Measurements from ENCODE around the gene ITIH5.
A peak's percentile ranks its signal among the peaks of the same experiment; 100 is the strongest.
"Not testable (repeated sequence)": the region's sequence is repeated elsewhere in the genome, so short reads cannot be mapped to it uniquely, and the experiment has no call there.

Gene ITIH5

DNA sequence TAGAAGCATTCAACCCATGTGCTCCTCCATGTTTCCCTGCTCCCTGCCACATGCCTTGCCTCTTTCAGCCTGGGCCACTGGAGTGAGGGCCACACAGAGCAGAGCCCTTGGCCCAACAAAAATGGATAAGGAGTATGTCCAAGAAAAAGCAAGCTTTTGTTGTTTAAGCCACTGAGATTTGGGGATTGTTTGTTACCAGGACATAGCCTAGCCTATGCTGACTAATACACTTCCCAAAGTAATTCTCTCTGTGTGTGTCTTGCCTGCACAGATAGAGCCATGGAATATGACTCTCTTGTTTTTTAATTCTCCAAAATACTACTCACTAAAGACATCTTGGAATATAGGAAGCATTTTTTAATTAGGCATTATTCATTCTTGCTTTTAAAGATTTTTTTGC, 22.8 kb upstream of the ITIH5 start:
- TF ChIP-seq ELF4 (IDR thresholded peaks at IDR 0.05) (no peak), NFRKB (IDR thresholded peaks at IDR 0.05) (no peak), FOXK2 (IDR thresholded peaks at IDR 0.05) (no peak), TARDBP (IDR thresholded peaks at IDR 0.05) (no peak), LEF1 (IDR thresholded peaks at IDR 0.05; ENCODE audit: borderline replicate concordance) (no peak), SUZ12 (IDR thresholded peaks at IDR 0.05) (no peak), CTBP1 (IDR thresholded peaks at IDR 0.05; ENCODE audit: borderline replicate concordance) (no peak), BHLHE40 (IDR thresholded peaks at IDR 0.05; ENCODE audit: borderline replicate concordance) (no peak), L3MBTL2 (conservative IDR thresholded peaks at IDR 0.05) (no peak), SP1 (IDR thresholded peaks at IDR 0.05) (no peak), ARNT (IDR thresholded peaks at IDR 0.05) (no peak), HDGF (IDR thresholded peaks at IDR 0.05; ENCODE audit: borderline replicate concordance) (no peak), FOXA1 (IDR thresholded peaks at IDR 0.05) (no peak), ZNF384 (IDR thresholded peaks at IDR 0.05) (no peak), FOXM1 (IDR thresholded peaks at IDR 0.05; ENCODE audit: borderline replicate concordance) (no peak)
- TF ChIP-seq, protein P1, sequence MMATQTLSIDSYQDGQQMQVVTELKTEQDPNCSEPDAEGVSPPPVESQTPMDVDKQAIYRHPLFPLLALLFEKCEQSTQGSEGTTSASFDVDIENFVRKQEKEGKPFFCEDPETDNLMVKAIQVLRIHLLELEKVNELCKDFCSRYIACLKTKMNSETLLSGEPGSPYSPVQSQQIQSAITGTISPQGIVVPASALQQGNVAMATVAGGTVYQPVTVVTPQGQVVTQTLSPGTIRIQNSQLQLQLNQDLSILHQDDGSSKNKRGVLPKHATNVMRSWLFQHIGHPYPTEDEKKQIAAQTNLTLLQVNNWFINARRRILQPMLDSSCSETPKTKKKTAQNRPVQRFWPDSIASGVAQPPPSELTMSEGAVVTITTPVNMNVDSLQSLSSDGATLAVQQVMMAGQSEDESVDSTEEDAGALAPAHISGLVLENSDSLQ (IDR thresholded peaks at IDR 0.05), result no peak
- CTCF ChIA-PET, result no interaction called here
- no peak for DNase-seq (ENCODE audit: extremely low spot score)
- POLR2A ChIA-PET, result no interaction called here

DNA sequence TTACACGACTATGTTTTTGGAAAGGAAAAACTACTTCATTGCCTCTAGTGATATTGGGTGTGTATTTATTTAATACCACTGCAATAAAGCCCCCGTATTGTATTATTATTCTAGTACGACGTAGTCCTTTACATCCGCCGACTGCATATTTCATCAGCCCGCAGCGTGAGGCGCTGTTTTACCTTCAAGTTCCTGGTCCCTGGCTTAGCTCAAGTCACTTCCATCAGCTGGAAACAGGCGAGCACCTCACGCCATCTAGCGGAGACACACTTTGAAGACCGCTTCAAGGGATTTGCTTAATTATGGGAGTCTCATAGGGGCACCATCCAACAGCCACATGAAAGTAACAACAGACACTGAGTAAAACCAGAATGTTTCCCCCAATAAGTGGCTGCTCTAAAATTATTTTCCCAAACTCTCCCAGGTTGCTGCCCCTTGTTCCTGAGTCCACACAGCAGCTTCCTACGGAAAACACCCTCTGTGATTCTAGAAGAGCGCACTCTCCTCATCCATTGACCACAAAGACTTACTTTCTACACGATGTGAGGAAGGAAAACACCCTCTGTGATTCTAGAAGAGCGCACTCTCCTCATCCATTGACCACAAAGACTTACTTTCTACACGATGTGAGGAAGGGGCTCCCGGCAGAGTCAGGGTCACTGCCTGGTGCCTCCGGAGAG, 20.6 kb upstream of the ITIH5 start:
- ChIA-PET CTCF (interaction anchor here (0.6 to 2.3 kb wide), 13 partner anchors 11 to 802 kb away, joined by 3 to 31 read pairs (median 5); partner anchors contain the start of genes ITIH2, ITIH5 and SFMBT2), POLR2A (no interaction called here)
- TF ChIP-seq SP1 (IDR thresholded peaks at IDR 0.05) (no peak), TARDBP (IDR thresholded peaks at IDR 0.05) (no peak), FOXA1 (IDR thresholded peaks at IDR 0.05) (no peak), ELF4 (IDR thresholded peaks at IDR 0.05) (no peak), ARNT (IDR thresholded peaks at IDR 0.05) (no peak), L3MBTL2 (conservative IDR thresholded peaks at IDR 0.05) (no peak)
- peak; percentile 85 for DNase-seq (ENCODE audit: extremely low spot score)

DNA sequence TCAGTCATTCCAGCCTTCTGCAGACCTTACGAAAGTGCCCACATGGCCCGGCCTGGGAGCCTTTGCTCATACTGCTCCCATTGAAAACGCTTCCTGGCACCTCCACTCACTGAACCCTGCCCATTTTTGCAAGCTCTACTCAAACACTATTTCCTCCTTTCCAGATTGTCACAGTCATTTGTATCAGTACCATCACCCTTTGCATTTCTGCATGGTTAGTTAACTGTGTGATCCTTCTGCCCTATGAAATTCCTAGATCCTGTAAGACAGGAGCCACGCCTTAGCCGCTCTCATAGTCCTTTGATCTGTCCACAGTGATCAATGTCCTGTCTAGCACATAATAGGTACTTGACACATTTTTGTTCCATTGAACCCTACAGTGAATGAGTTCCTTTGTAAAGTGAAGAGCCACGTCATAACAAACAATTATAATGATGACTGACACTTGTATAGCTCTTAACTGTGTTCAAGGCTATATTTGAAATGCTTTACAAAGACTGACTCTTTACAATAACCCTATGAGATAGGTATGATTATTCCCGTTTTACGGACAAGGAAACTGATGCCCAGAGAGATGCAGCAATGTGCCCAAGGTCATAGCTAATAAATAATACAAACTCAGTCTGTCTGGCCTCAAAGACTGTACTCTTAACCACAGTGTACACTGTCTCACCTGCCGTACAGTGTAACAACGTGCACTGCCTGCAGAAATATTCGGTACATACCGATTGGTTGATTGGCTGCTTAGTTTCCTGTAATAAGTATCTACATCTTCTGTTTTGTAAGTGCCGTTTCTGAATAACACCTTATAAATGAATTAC, 19.8 kb upstream of the ITIH5 start:
- ChIA-PET CTCF (interaction anchor here (0.6 to 2.3 kb wide), 11 partner anchors 12 to 276 kb away, joined by 3 to 31 read pairs (median 6); partner anchors contain the start of genes ITIH5 and SFMBT2), POLR2A (no interaction called here)
- no peak for TF ChIP-seq L3MBTL2 (conservative IDR thresholded peaks at IDR 0.05)
- TF ChIP-seq, protein P1 (IDR thresholded peaks at IDR 0.05), result peak; percentile 70
- no peak for DNase-seq (ENCODE audit: extremely low spot score)

DNA sequence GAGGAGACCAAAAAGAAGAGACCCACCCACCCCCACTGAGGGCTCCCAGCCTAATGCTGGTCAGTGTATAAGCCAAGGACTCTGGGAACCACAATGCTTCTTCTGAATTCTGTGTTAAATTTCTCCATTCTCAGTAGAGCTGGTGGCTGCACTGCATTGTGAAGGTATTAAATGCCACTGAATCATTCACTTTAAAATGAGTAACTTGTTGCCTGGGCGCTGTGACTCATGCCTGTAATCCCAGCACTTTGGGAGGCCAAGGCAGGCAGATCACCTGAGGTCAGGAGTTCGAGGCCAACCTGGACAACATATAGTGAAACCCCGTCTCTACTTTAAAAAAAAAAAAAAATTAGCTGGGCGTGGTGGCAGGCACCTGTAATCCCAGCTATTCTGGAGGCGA, 13.3 kb upstream of the ITIH5 start:
- POLR2A ChIA-PET; CTCF ChIA-PET; DNase-seq (ENCODE audit: extremely low spot score): not testable (repeated sequence)

DNA sequence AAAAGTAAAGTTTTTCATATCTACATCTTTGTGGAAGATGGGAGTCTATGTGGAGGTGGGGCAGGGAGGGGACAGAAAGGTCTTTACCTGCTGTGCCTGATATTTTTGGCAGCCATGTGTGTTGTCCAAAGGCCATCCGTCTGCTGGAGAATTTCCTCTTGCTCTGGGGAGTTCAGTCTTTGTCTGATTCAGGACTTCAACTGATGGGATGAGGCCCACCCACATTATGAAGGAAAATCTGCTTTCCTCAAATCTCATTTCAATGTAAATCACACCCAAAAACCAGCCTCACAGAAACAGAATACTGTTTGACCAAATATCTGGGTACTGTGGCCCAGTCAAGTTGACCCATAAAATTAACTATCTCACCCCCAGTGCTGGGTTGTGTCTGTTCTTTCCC, 12.5 kb upstream of the ITIH5 start:
- DNase-seq (ENCODE audit: extremely low spot score), result no peak
- ChIA-PET POLR2A (no interaction called here), CTCF (no interaction called here)
- TF ChIP-seq LEF1 (IDR thresholded peaks at IDR 0.05; ENCODE audit: borderline replicate concordance) (no peak), FOXA1 (IDR thresholded peaks at IDR 0.05) (no peak), CTBP1 (IDR thresholded peaks at IDR 0.05; ENCODE audit: borderline replicate concordance) (no peak), FOXK2 (IDR thresholded peaks at IDR 0.05) (no peak), HDGF (IDR thresholded peaks at IDR 0.05; ENCODE audit: borderline replicate concordance) (no peak), ARNT (IDR thresholded peaks at IDR 0.05) (no peak), FOXM1 (IDR thresholded peaks at IDR 0.05; ENCODE audit: borderline replicate concordance) (no peak), L3MBTL2 (conservative IDR thresholded peaks at IDR 0.05) (no peak), SP1 (IDR thresholded peaks at IDR 0.05) (no peak), ZNF384 (IDR thresholded peaks at IDR 0.05) (no peak)
- TF ChIP-seq, protein P1 (IDR thresholded peaks at IDR 0.05), result no peak

DNA sequence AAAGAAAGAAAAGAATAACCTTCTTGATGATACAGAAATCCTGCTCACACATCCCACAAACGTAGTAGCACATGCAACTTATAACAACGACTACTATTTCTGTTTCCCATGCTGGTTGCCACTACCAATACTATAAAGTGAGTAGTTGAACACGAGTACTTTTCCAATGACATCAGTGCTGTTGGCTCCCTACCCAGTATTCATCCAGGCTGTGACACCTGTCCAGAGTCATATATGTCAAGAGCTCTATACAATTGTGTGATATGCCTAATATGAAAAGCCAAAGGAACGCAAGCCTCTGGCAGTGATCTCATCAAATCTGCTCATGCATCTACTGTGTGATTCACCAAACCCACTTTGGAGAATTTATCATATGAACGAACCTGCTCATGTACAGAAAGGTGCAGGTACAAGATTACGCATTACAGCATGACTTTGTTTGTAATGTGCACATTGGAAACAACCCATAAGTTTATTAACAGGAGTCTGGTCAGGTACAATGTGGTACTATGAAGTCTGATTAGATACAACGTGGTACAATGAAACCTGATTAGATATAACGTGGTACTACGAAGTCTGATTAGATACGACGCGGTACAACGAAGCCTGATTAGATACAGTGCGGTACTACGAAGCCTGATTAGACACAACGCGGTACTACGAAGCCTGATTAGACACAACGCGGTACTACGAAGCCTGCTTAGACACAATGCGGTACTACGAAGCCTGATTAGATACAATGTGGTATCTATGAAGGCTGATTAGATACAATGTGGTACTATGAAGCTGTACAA, 5.8 kb upstream of the ITIH5 start:
- POLR2A ChIA-PET, result no interaction called here
- DNase-seq (ENCODE audit: extremely low spot score), result no peak
- no peak for TF ChIP-seq NFRKB (IDR thresholded peaks at IDR 0.05)
- TF ChIP-seq CTBP1 (IDR thresholded peaks at IDR 0.05; ENCODE audit: borderline replicate concordance), result no peak
- no peak for TF ChIP-seq HDGF (IDR thresholded peaks at IDR 0.05; ENCODE audit: borderline replicate concordance)
- CTCF ChIA-PET, result interaction anchor here (1.4 kb wide), 1 partner anchor 14 kb away, joined by 4 read pairs; no protein-coding TSS in a partner anchor

Data from HEK293T (cell line).